Fibroblast of lung (primary cell): ENCODE data around the gene SBF2. TPM values are rescaled to one million over a fixed set of nuclear protein-coding genes. Genes with fewer than 3 reads are reported as not detected.

Source experiments
- DNase-seq, 2 donors: peaks; one replicate each; pipeline versions ENCODE4 v3.0.0 to v3.0.0-alpha.2; 2010; ENCODE audit warnings: low read depth in 2 of 2
- H2AFZ ChIP-seq: 2 replicates; pipeline ENCODE4 v1.5.1; 2012; ENCODE audit warnings: low read length, control low read depth, inconsistent platforms
- H3K27ac ChIP-seq: 2 replicates; pipeline ENCODE4 v1.5.1; 2011; ENCODE audit warnings: low read length, control low read depth; ENCODE audit not compliant: insufficient read depth
- H3K27me3 ChIP-seq: 2 replicates; pipeline ENCODE4 v1.5.1; 2011; ENCODE audit warnings: mild to moderate bottlenecking, low read length; ENCODE audit not compliant: control insufficient read depth, insufficient read depth
- H3K36me3 ChIP-seq: 2 replicates; pipeline ENCODE4 v1.5.1; 2011; ENCODE audit warnings: low read length; ENCODE audit not compliant: control insufficient read depth, insufficient read depth
- H3K4me1 ChIP-seq: 2 replicates; pipeline ENCODE4 v1.5.1; 2011; ENCODE audit warnings: low read length; ENCODE audit not compliant: control insufficient read depth, insufficient read depth; ENCODE audit errors: extremely low read depth
- H3K4me2 ChIP-seq: 2 replicates; pipeline ENCODE4 v1.5.1; 2011; ENCODE audit warnings: low read length, control low read depth; ENCODE audit not compliant: insufficient read depth; ENCODE audit errors: extremely low read depth
- H3K4me3 ChIP-seq, 4 experiments: fragments of 200-600 bp in 1 of 4; sonication (generic) in 1 of 4; replicated peaks in 1 of 4; 2 replicates each; pipeline ENCODE4 v1.5.1; 2011 to 2016; ENCODE audit warnings: low read length in 4 of 4, low read depth in 3 of 4, mild to moderate bottlenecking in 3 of 4, control low read depth in 2 of 4, inconsistent platforms in 1 of 4, mixed read lengths in 1 of 4; ENCODE audit not compliant: insufficient read depth in 1 of 4; ENCODE audit errors: control extremely low read depth in 1 of 4
- H3K79me2 ChIP-seq: 2 replicates; pipeline ENCODE4 v1.5.1; 2012; ENCODE audit warnings: mild to moderate bottlenecking, low read length, inconsistent platforms; ENCODE audit not compliant: control insufficient read depth, insufficient read depth
- H3K9ac ChIP-seq: 2 replicates; pipeline ENCODE4 v1.5.1; 2011; ENCODE audit warnings: mild to moderate bottlenecking, low read length, control low read depth; ENCODE audit not compliant: insufficient read depth
- H3K9me3 ChIP-seq: 2 replicates; pipeline ENCODE4 v1.5.1; 2012; ENCODE audit warnings: low read depth, low read length; ENCODE audit not compliant: control insufficient read depth, insufficient read depth
- H4K20me1 ChIP-seq: 2 replicates; pipeline ENCODE4 v1.5.1; 2011; ENCODE audit warnings: low read length; ENCODE audit not compliant: control insufficient read depth, insufficient read depth; ENCODE audit errors: extremely low read depth
- EZH2 ChIP-seq: IDR thresholded peaks from 2 replicates; pipeline ENCODE4 v1.5.1; 2012; ENCODE audit warnings: low read length, control low read depth, mild to moderate bottlenecking; ENCODE audit errors: missing control alignments
- polyA plus RNA-seq, 2 donors: library from polyadenylated mRNA; depleted of rRNA in 1 of 2; stranded (reverse) in 1 of 2; unstranded in 1 of 2; fragments of >200 nt; gene quantifications; 2 replicates each; pipeline ENCODE4 v1.2.1, GENCODE V29; 2011 to 2012; ENCODE audit warnings: missing spikeins in 1 of 2
- total RNA-seq: library from RNA; depleted of rRNA; stranded (reverse); fragments of >200 nt; gene quantifications from 2 replicates; pipeline ENCODE4 v1.2.1, GENCODE V29; 2014
- TF ChIP-seq, protein P1 (sequence below), 2 donors: IDR thresholded peaks in 1 of 2; conservative IDR thresholded peaks in 1 of 2; 1 replicate in 1 of 2; 2 replicates in 1 of 2; pipeline ENCODE4 v1.5.1; 2011 to 2012; ENCODE audit warnings: low read length in 2 of 2, control low read depth in 1 of 2, inconsistent platforms in 1 of 2, low read depth in 1 of 2, mild to moderate bottlenecking in 1 of 2

SBF2 gene
- total and polyA plus RNA-seq, 2 donors (not counting 1 experiment from before 2014, with no cell fraction given), result 69.4 to 95.9 TPM

GRCh38 chr11:9736365-9736764 is 557.7 kb downstream of the SBF2 start:
- Histone ChIP-seq H3K9me3 (no peaks in the 10 kb centered on the region), H3K4me2 (no peak overlapping the region), H3K4me1 (no peaks in the 10 kb centered on the region), H3K27ac (no peak overlapping the region), H2AFZ (no peak overlapping the region), H4K20me1 (no peaks in the 10 kb centered on the region), H3K9ac (no peak overlapping the region), H3K79me2 (no peaks in the 10 kb centered on the region), H3K36me3 (peaks cover 20% of the 10 kb centered on the region), H3K4me3 (no peak overlapping the region), H3K27me3 (no peaks in the 10 kb centered on the region)
- TF ChIP-seq, protein P1, sequence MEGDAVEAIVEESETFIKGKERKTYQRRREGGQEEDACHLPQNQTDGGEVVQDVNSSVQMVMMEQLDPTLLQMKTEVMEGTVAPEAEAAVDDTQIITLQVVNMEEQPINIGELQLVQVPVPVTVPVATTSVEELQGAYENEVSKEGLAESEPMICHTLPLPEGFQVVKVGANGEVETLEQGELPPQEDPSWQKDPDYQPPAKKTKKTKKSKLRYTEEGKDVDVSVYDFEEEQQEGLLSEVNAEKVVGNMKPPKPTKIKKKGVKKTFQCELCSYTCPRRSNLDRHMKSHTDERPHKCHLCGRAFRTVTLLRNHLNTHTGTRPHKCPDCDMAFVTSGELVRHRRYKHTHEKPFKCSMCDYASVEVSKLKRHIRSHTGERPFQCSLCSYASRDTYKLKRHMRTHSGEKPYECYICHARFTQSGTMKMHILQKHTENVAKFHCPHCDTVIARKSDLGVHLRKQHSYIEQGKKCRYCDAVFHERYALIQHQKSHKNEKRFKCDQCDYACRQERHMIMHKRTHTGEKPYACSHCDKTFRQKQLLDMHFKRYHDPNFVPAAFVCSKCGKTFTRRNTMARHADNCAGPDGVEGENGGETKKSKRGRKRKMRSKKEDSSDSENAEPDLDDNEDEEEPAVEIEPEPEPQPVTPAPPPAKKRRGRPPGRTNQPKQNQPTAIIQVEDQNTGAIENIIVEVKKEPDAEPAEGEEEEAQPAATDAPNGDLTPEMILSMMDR (conservative IDR thresholded peaks at IDR 0.05 in 1 of 2, IDR thresholded peaks at IDR 0.05 in 1 of 2; ENCODE audit: low read depth in 1 of 2, low read length in 2 of 2), result no peak
- TF ChIP-seq EZH2, result no peak
- DNase-seq, result no peak

GRCh38 chr11:9735919-9736318 is 558.1 kb downstream of the SBF2 start:
- Histone ChIP-seq H3K36me3 (peaks cover 20% of the 10 kb centered on the region), H3K79me2 (no peaks in the 10 kb centered on the region), H3K9ac (no peak overlapping the region), H3K9me3 (no peaks in the 10 kb centered on the region), H3K4me2 (no peak overlapping the region), H3K4me3 (no peak overlapping the region), H4K20me1 (no peaks in the 10 kb centered on the region), H3K27ac (no peak overlapping the region), H2AFZ (no peak overlapping the region), H3K27me3 (no peaks in the 10 kb centered on the region), H3K4me1 (no peaks in the 10 kb centered on the region)
- no peak for DNase-seq
- no peak for TF ChIP-seq EZH2
- TF ChIP-seq, protein P1 (conservative IDR thresholded peaks at IDR 0.05 in 1 of 2, IDR thresholded peaks at IDR 0.05 in 1 of 2; ENCODE audit: low read depth in 1 of 2, low read length in 2 of 2), result no peak

DNA sequence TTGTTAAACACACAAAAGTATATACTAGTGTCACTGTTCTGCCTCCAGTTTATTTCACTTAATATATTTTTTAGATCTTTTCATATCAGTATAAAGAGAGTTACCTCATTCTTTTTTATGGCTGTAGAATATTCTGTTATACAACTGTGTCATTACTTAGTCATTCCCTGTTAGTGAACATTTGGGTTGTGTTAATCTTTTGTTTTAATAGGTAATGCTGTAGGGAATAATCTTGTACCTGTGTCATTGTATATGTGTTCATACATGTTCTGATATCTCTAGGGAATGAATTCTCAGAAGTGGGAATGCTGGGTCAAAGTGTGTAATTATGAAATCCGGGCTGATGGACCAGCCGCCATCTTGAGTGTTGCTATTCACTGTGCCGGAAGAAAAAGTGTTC is 558.8 kb downstream of the SBF2 start:
- no peak for DNase-seq
- no peak overlapping the region for H3K4me3 ChIP-seq
- H3K27me3 ChIP-seq, result no peaks in the 10 kb centered on the region
- H3K4me2 ChIP-seq, result no peak overlapping the region
- TF ChIP-seq, protein P1 (conservative IDR thresholded peaks at IDR 0.05 in 1 of 2, IDR thresholded peaks at IDR 0.05 in 1 of 2; ENCODE audit: low read depth in 1 of 2, low read length in 2 of 2), result no peak
- no peak for TF ChIP-seq EZH2
- no peaks in the 10 kb centered on the region for H3K4me1 ChIP-seq
- H2AFZ ChIP-seq, result no peak overlapping the region
- H3K79me2 ChIP-seq, result no peaks in the 10 kb centered on the region
- H3K9ac ChIP-seq, result no peak overlapping the region
- H4K20me1 ChIP-seq, result no peaks in the 10 kb centered on the region
- peaks cover 16% of the 10 kb centered on the region for H3K36me3 ChIP-seq
- no peak overlapping the region for H3K27ac ChIP-seq
- no peaks in the 10 kb centered on the region for H3K9me3 ChIP-seq
